HepG2 (cell line): ENCODE data around the gene NRG3. TPM values are rescaled to one million over a fixed set of nuclear protein-coding genes. Genes with fewer than 3 reads are reported as not detected.

Experiments used
- polyA plus RNA-seq, 8 experiments: library from polyadenylated mRNA; depleted of rRNA in 3 of 8; stranded (reverse) in 7 of 8; unstranded in 1 of 8; fragments of >200 nt; fragmentation: Illumina TruSeq in 4 of 8; extraction: Trizol in 4 of 8; gene quantifications; 2 replicates each; pipeline versions ENCODE4 v1.2.1 to v1.2.3, GENCODE V29; 2011 to 2016; ENCODE audit warnings: low read depth in 4 of 8, missing spikeins in 1 of 8, mixed read lengths in 1 of 8; ENCODE audit not compliant: insufficient read depth in 1 of 8
- total RNA-seq, 5 experiments: library from RNA; depleted of rRNA; stranded (reverse); fragments of >200 nt; fragmentation: Illumina TruSeq; extraction: Trizol; gene quantifications; 2 replicates each; pipeline ENCODE4 v1.2.3, GENCODE V29; 2016; ENCODE audit warnings: low read depth in 1 of 5
- TF ChIP-seq, protein P1 (sequence below): sonication (generic); formaldehyde crosslinking; IDR thresholded peaks from 2 replicates; pipeline ENCODE4 v1.5.0; 2020; ENCODE audit warnings: mild to moderate bottlenecking, missing genetic modification reagents, borderline replicate concordance
- TF ChIP-seq, protein P2 (sequence below): sonication (generic); formaldehyde crosslinking; IDR thresholded peaks from 2 replicates; pipeline ENCODE4 v1.4.0; 2020; ENCODE audit warnings: mild to moderate bottlenecking, missing genetic modification reagents, borderline replicate concordance

Gene NRG3
- total and polyA plus RNA-seq, 2 of the 13 experiments (the other 11 are each of a cell fraction or from before 2014, with no cell fraction given) = not detected

DNA sequence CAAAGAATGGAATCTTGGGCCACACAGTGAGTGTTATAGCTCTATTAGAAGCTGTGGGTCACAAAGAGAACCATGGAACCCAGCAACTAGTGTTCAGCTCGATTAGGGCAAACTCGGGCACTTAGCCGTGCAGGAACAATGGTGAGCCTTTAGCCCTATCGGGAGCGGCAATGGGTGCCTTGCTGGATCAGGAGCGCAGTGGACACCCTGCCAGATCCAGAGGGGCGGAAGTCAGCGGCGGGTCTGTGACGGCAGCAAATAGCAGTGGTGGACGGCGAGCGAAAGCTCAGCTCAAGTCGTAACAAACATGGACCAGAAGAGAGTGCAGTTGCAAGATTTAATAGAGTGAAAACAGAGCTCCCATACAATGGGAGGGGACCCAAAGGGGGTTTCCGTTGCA, 43.9 kb upstream of the NRG3 start (continued):
- TF ChIP-seq, protein P1, sequence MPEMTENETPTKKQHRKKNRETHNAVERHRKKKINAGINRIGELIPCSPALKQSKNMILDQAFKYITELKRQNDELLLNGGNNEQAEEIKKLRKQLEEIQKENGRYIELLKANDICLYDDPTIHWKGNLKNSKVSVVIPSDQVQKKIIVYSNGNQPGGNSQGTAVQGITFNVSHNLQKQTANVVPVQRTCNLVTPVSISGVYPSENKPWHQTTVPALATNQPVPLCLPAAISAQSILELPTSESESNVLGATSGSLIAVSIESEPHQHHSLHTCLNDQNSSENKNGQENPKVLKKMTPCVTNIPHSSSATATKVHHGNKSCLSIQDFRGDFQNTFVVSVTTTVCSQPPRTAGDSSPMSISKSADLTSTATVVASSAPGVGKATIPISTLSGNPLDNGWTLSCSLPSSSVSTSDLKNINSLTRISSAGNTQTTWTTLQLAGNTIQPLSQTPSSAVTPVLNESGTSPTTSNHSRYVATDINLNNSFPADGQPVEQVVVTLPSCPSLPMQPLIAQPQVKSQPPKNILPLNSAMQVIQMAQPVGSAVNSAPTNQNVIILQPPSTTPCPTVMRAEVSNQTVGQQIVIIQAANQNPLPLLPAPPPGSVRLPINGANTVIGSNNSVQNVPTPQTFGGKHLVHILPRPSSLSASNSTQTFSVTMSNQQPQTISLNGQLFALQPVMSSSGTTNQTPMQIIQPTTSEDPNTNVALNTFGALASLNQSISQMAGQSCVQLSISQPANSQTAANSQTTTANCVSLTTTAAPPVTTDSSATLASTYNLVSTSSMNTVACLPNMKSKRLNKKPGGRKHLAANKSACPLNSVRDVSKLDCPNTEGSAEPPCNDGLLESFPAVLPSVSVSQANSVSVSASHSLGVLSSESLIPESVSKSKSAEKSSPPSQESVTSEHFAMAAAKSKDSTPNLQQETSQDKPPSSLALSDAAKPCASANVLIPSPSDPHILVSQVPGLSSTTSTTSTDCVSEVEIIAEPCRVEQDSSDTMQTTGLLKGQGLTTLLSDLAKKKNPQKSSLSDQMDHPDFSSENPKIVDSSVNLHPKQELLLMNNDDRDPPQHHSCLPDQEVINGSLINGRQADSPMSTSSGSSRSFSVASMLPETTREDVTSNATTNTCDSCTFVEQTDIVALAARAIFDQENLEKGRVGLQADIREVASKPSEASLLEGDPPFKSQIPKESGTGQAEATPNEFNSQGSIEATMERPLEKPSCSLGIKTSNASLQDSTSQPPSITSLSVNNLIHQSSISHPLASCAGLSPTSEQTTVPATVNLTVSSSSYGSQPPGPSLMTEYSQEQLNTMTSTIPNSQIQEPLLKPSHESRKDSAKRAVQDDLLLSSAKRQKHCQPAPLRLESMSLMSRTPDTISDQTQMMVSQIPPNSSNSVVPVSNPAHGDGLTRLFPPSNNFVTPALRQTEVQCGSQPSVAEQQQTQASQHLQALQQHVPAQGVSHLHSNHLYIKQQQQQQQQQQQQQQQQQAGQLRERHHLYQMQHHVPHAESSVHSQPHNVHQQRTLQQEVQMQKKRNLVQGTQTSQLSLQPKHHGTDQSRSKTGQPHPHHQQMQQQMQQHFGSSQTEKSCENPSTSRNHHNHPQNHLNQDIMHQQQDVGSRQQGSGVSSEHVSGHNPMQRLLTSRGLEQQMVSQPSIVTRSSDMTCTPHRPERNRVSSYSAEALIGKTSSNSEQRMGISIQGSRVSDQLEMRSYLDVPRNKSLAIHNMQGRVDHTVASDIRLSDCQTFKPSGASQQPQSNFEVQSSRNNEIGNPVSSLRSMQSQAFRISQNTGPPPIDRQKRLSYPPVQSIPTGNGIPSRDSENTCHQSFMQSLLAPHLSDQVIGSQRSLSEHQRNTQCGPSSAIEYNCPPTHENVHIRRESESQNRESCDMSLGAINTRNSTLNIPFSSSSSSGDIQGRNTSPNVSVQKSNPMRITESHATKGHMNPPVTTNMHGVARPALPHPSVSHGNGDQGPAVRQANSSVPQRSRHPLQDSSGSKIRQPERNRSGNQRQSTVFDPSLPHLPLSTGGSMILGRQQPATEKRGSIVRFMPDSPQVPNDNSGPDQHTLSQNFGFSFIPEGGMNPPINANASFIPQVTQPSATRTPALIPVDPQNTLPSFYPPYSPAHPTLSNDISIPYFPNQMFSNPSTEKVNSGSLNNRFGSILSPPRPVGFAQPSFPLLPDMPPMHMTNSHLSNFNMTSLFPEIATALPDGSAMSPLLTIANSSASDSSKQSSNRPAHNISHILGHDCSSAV (CRISPR knock-in tag) = no peak
- TF ChIP-seq, protein P2, sequence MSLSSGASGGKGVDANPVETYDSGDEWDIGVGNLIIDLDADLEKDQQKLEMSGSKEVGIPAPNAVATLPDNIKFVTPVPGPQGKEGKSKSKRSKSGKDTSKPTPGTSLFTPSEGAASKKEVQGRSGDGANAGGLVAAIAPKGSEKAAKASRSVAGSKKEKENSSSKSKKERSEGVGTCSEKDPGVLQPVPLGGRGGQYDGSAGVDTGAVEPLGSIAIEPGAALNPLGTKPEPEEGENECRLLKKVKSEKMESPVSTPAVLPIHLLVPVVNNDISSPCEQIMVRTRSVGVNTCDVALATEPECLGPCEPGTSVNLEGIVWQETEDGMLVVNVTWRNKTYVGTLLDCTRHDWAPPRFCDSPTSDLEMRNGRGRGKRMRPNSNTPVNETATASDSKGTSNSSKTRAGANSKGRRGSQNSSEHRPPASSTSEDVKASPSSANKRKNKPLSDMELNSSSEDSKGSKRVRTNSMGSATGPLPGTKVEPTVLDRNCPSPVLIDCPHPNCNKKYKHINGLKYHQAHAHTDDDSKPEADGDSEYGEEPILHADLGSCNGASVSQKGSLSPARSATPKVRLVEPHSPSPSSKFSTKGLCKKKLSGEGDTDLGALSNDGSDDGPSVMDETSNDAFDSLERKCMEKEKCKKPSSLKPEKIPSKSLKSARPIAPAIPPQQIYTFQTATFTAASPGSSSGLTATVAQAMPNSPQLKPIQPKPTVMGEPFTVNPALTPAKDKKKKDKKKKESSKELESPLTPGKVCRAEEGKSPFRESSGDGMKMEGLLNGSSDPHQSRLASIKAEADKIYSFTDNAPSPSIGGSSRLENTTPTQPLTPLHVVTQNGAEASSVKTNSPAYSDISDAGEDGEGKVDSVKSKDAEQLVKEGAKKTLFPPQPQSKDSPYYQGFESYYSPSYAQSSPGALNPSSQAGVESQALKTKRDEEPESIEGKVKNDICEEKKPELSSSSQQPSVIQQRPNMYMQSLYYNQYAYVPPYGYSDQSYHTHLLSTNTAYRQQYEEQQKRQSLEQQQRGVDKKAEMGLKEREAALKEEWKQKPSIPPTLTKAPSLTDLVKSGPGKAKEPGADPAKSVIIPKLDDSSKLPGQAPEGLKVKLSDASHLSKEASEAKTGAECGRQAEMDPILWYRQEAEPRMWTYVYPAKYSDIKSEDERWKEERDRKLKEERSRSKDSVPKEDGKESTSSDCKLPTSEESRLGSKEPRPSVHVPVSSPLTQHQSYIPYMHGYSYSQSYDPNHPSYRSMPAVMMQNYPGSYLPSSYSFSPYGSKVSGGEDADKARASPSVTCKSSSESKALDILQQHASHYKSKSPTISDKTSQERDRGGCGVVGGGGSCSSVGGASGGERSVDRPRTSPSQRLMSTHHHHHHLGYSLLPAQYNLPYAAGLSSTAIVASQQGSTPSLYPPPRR (CRISPR knock-in tag) = no peak
